Measurements from ENCODE around the gene KLHL29. TPM values are rescaled to one million over a fixed set of nuclear protein-coding genes. Genes with fewer than 3 reads are reported as not detected.

KLHL29 gene
- total and polyA plus RNA-seq, 2 donors (not counting 3 experiments of a cell fraction or from before 2014, with no cell fraction given), result 4.6 to 12.7 TPM

DNA sequence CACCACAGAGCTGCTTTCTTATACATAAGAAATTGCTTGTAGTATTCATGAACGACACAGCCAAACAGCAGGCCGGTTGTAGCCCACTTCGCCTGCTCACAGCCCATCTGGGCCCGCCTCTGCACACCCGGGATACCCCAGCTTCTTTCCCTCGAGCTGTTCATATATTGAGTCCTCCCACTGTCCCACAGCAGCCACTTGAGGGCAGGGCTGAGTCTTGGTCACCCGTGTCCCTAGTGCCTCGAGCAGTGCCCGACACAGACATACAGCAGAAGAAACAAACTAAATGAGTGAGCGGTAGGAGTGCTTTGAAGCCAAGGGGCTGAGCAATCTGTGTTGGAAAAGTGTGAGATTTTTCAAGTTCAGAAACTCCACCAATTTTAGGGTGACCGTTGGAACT is 251.4 kb downstream of the KLHL29 start:
- no TSS peak for BruUV-seq (replicated peaks)
- Histone ChIP-seq H3K4me3 (replicated peaks in 1 of 3; ENCODE audit: insufficient read depth in 1 of 3, low read depth in 1 of 3, low read length in 3 of 3) (no peak overlapping the region), H3K4me1 (ENCODE audit: control insufficient read depth, extremely low read depth, insufficient read depth, low read length) (peaks cover 8% of the 10 kb centered on the region), H3K9me1 (replicated peaks; ENCODE audit: control insufficient read depth, extremely low read depth, insufficient read depth, low read length) (no peaks in the 10 kb centered on the region), H2AFZ (ENCODE audit: low read depth, low read length) (no peak overlapping the region), H3K9ac (replicated peaks; ENCODE audit: extremely low read depth, insufficient read depth, low read length) (no peak overlapping the region), H3K4me2 (ENCODE audit: insufficient read depth, low read length) (no peak overlapping the region), H3K27ac (ENCODE audit: insufficient read depth, low read depth, low read length) (no peak overlapping the region), H3K9me3 (replicated peaks; ENCODE audit: control insufficient read depth, insufficient read depth, low read length) (no peaks in the 10 kb centered on the region), H4K20me1 (replicated peaks; ENCODE audit: control insufficient read depth, extremely low read depth, insufficient read depth, low read length) (no peaks in the 10 kb centered on the region), H3K36me3 (ENCODE audit: control insufficient read depth in 2 of 2, extremely low read depth in 1 of 2, insufficient read depth in 2 of 2, low read length in 2 of 2) (no peaks in the 10 kb centered on the region), H3K79me2 (ENCODE audit: control insufficient read depth, insufficient read depth, low read length) (no peaks in the 10 kb centered on the region), H3K27me3 (ENCODE audit: control insufficient read depth in 2 of 2, insufficient read depth in 2 of 2, low read length in 2 of 2) (no peaks in the 10 kb centered on the region)
- ChIA-PET POLR2A (no interaction called here), CTCF (interaction anchor here (0.7 to 2.0 kb wide), 4 partner anchors 9 to 126 kb away, joined by 3 to 15 read pairs (median 5); no protein-coding TSS in a partner anchor)
- dilution Hi-C loops (cut with MboI; ENCODE audit: extremely low pct_ligation_motif_present, low sequenced_read_pairs) (no loop called here), intact Hi-C loops (cut with micrococcal nuclease) (loop anchor here (5.0 kb wide), 1 partner anchor 126 kb away; no protein-coding TSS in a partner anchor)
- TF ChIP-seq, protein P1, sequence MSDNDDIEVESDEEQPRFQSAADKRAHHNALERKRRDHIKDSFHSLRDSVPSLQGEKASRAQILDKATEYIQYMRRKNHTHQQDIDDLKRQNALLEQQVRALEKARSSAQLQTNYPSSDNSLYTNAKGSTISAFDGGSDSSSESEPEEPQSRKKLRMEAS (IDR thresholded peaks at IDR 0.05; ENCODE audit: insufficient read depth, insufficient read length), result no peak
- TF ChIP-seq CTCF (IDR thresholded peaks at IDR 0.05; ENCODE audit: extremely low read depth in 1 of 2, insufficient read depth in 1 of 2, low read depth in 1 of 2, low read length in 2 of 2) (peak in 1 of 2 donors; percentile 20), EZH2 (IDR thresholded peaks at IDR 0.05; ENCODE audit: borderline replicate concordance, low read depth, low read length, severe bottlenecking) (no peak), POLR2A (IDR thresholded peaks at IDR 0.05; ENCODE audit: low read depth, low read length) (no peak), POLR2AphosphoS5 (IDR thresholded peaks at IDR 0.05; ENCODE audit: insufficient read depth, low read depth, low read length) (no peak), JUN (IDR thresholded peaks at IDR 0.05; ENCODE audit: borderline replicate concordance, insufficient read depth, insufficient read length, low read depth) (no peak), MYC (IDR thresholded peaks at IDR 0.05; ENCODE audit: low read depth, low read length) (no peak), FOS (IDR thresholded peaks at IDR 0.05; ENCODE audit: borderline replicate concordance, insufficient read depth, low read length) (no peak)
- FAIRE-seq (no peak), DNase-seq (ENCODE audit: low read depth, low spot score) (peak; percentile 24)

Measured in endothelial cell of umbilical vein (primary cell).